Erythroblast (primary cell): Measurements from ENCODE around the gene CFAP97D2.
"Not testable (repeated sequence)": the region's sequence is repeated elsewhere in the genome, so short reads cannot be mapped to it uniquely, and the experiment has no call there.

Experiments used
- DNase-seq, 2 experiments: peaks; one replicate each; lab custom pipeline; 2025; lab: John Stamatoyannopoulos, UW
- GATA1 ChIP-seq: IDR thresholded peaks from 2 replicates; pipeline ENCODE4 v1.6.1; 2011; ENCODE audit warnings: low read depth, mild to moderate bottlenecking, control low read depth, low read length, moderate library complexity
- POLR2A ChIP-seq: IDR thresholded peaks from 2 replicates; pipeline ENCODE4 v1.6.1; 2011; ENCODE audit warnings: mild to moderate bottlenecking, low read length

CFAP97D2 gene

DNA sequence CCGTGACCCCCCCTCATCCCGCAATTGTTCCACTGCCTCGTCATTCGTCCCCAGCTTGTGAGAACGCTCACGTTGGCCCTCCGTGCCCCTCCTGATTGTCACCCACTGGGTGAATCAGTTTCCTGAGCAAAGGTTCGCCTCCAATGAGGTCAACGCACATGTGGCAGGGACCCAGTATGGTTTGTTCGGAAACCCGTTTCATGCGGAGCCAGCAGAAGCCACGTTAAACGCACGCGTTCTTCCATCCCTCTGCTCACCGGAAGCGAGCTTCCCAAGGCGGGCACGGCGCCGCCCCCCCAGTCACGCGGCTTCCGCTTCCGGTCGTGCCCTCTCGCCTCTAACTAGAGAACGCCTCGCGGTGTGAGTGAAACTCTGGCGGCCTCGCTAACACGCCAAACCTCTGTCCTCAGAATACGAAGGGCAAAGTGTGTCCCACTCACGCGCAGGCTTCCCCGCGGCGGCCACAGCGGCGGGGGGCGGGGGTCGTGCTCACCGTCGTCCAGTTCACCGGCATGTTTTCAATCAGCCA, 18.0 kb upstream of the CFAP97D2 start:
- no peak for DNase-seq
- no peak for TF ChIP-seq POLR2A
- no peak for TF ChIP-seq GATA1

DNA sequence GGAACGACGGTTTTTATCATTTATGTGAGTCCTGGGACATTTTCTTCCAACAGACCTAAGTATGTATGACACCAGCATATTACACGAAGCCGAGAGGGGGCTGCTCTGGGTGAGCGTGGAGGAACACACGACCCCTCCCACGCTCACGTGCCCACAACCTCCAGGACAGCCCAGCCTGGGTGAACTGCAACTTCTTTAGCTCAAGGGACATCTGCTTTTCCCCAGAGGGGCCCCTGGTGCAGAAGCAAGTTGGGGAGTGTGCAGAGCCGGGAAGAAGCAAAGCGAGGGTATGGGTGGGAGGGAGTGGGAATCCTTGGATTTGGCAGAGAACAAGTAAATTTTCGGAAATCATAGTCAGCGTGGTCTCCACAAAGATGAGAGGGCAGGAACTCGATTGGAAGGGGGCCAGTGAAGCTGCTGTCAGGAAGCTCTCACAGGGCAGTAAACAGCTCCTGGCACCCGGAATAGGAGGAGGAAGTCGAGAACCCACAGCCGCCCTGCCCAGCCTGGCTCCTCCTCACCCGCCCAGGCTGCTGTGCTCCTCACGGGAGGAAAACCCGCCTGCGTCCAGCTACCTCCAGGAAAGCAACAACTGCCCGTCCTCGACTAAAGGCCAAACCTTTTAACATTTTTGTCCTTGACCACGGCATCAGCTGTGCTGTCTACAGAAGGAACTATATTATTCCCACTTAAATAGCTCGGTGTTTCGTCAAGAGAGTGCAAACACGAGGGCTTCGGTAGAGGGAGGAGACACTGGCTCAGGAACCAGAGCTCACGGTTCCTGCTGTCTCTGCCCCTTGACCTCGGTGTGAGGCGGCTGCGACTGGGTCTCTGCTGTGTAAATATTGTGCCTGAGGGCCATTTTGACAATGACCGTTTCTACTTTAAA, 17.2 kb upstream of the CFAP97D2 start:
- no peak for DNase-seq
- no peak for TF ChIP-seq POLR2A
- no peak for TF ChIP-seq GATA1

- TF ChIP-seq GATA1 (no peak), POLR2A (no peak)
- no peak for DNase-seq
These were observed 16.5 kb upstream of the CFAP97D2 start for GRCh38 chr13:114162533-114162922.

DNA sequence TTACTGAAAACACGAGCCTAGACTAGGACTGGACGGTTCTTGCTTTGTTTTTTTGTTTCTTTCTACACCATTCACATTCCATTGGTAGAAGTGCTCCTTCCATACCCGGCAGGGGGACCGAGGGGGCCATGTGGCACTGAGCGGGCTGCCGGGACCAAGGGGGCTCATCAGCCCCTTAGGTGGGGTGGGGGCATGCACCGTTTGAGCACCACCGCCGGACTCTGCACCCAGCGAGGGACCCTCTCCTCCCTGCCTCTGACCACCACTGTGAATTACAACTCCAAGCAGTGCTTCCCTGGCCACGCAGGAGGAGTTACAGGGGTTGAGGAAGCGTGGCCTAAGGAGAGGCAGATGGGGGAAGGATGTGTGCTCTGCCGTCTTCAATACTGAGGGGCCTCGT, 15.0 kb upstream of the CFAP97D2 start:
- TF ChIP-seq POLR2A (no peak), GATA1 (no peak)
- no peak for DNase-seq

- TF ChIP-seq GATA1 (no peak), POLR2A (no peak)
- no peak for DNase-seq
These were observed 14.2 kb upstream of the CFAP97D2 start for GRCh38 chr13:114164681-114165429.

DNA sequence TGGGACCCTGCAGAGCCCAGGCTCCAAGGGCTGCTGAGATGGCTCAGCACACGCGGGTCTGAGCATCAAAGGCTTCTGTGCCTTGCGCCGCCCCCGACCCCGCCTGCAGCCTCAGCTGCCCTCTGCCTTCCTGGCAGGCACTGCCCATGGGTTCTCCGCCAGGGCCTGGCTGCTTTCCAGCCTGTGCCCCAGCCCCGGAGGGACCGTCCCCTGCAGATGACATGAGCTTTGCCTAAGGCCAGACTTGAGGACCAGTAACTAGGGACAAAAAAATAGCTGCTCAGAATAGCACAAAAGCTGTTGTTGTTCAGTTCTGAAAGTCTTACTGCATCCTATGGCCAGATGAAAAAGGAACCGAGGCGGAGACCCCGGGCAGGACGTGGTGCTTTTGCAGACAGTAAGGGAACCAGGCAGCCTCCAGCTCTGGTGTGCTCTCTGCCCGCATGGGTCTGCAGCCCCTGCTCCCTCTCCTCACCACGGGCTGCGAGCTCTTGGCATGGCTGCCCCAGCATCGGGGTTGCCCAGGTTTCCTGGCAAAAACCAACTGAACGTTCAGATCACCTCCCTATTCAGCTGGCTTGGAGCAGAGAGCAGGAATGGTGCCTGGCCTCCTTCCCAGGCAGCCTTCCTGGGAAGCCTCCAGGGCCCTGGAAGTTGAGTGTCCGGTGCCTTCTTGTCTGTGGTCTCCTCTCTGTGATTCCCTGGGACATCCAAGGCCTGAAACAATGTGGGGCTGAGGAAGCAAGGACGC, 12.5 kb upstream of the CFAP97D2 start:
- no peak for TF ChIP-seq GATA1
- no peak for TF ChIP-seq POLR2A
- no peak for DNase-seq

- TF ChIP-seq GATA1 (no peak), POLR2A (no peak)
- DNase-seq: no peak
These were observed 11.6 kb upstream of the CFAP97D2 start for GRCh38 chr13:114167426-114167825.

DNA sequence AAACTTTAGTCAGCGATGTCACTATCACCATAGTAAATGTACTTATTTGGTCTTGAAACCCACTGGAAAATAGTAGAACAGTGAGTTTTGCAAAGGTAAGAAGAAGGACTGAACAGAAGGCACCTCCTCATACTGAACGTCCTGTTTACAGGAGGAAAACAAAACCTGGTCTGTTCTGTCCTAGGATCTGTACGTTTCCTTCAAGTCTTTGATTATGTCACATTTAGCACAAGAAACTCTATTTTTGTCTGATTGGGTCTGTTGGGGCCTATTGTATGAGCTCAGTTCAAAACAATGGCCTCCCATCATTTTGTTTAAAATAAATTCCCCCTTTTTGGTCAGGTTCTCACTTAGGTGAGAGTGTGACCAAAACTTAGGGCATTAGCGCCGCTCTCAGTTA, 11.2 kb upstream of the CFAP97D2 start:
- DNase-seq: no peak
- TF ChIP-seq POLR2A (no peak), GATA1 (no peak)

GRCh38 chr13:114173272-114173671, 5.8 kb upstream of the CFAP97D2 start:
- TF ChIP-seq GATA1 (no peak), POLR2A (no peak)
- no peak for DNase-seq

GRCh38 chr13:114173745-114174144, 5.3 kb upstream of the CFAP97D2 start:
- DNase-seq: no peak
- no peak for TF ChIP-seq GATA1
- TF ChIP-seq POLR2A: no peak

GRCh38 chr13:114174529-114174961, 4.5 kb upstream of the CFAP97D2 start:
- TF ChIP-seq POLR2A (no peak), GATA1 (no peak)
- no peak for DNase-seq

- DNase-seq: not testable (repeated sequence)
These were observed 2.6 kb upstream of the CFAP97D2 start for GRCh38 chr13:114176359-114176902.
